GM23338 (cell line): ENCODE data around the gene CCDC150. TPM values are rescaled to one million over a fixed set of nuclear protein-coding genes. Genes with fewer than 3 reads are reported as not detected.

Experiments used
- ATAC-seq: fragments of 200-7000 bp; cut with Tn5 transposase; 3 replicates; pipeline ENCODE4 v1.9.1; 2020
- DNase-seq: peaks from one replicate; pipeline ENCODE4 v3.0.0-alpha.2; 2015; ENCODE audit warnings: low spot score
- H2AFZ ChIP-seq: fragments of 200-600 bp; sonication (generic); 2 replicates; pipeline ENCODE4 v1.8.0; 2016; ENCODE audit warnings: antibody characterized with exemption, mild to moderate bottlenecking, moderate library complexity
- H3F3A ChIP-seq: fragments of 200-600 bp; sonication (generic); replicated peaks from 2 replicates; pipeline ENCODE4 v1.8.0; 2017; ENCODE audit warnings: antibody characterized with exemption, mixed run types, low read depth
- H3K27ac ChIP-seq: fragments of 200-600 bp; sonication (generic); 2 replicates; pipeline ENCODE4 v1.6.1; 2016; ENCODE audit warnings: low read depth
- H3K27me3 ChIP-seq: fragments of 200-600 bp; sonication (generic); 2 replicates; pipeline ENCODE4 v1.8.0; 2016; ENCODE audit warnings: mild to moderate bottlenecking, mixed run types, moderate library complexity; ENCODE audit not compliant: insufficient read depth
- H3K36me3 ChIP-seq: fragments of 200-600 bp; sonication (generic); 2 replicates; pipeline ENCODE4 v1.8.0; 2016; ENCODE audit warnings: mild to moderate bottlenecking; ENCODE audit not compliant: insufficient read depth
- H3K4me1 ChIP-seq: fragments of 200-600 bp; sonication (generic); 2 replicates; pipeline ENCODE4 v1.8.0; 2016; ENCODE audit warnings: mild to moderate bottlenecking, moderate library complexity; ENCODE audit not compliant: insufficient read depth
- H3K4me2 ChIP-seq: fragments of 200-600 bp; sonication (generic); 2 replicates; pipeline ENCODE4 v1.7.1; 2017; ENCODE audit warnings: mixed run types
- H3K4me3 ChIP-seq: fragments of 200-600 bp; sonication (generic); 2 replicates; pipeline ENCODE4 v1.6.1; 2016; ENCODE audit warnings: mixed run types
- H3K79me2 ChIP-seq: fragments of 200-600 bp; sonication (generic); replicated peaks from 2 replicates; pipeline ENCODE4 v1.8.0; 2017; ENCODE audit warnings: mild to moderate bottlenecking; ENCODE audit not compliant: insufficient read depth
- H3K9me2 ChIP-seq: fragments of 200-600 bp; sonication (generic); 2 replicates; pipeline ENCODE4 v1.8.0; 2017; ENCODE audit not compliant: insufficient read depth
- H4K20me1 ChIP-seq: fragments of 200-600 bp; sonication (generic); replicated peaks from 2 replicates; pipeline ENCODE4 v1.8.0; 2017; ENCODE audit warnings: mild to moderate bottlenecking; ENCODE audit not compliant: insufficient read depth
- H3K27ac Mint-ChIP-seq: 2 replicates; pipeline ENCODE4 v1.8.0; 2020; ENCODE audit warnings: inconsistent platforms, mild to moderate bottlenecking, moderate library complexity, mixed read lengths
- H3K27me3 Mint-ChIP-seq: 3 replicates; pipeline ENCODE4 v1.8.0; 2022; ENCODE audit warnings: low read depth, mild to moderate bottlenecking, moderate library complexity, mixed read lengths, inconsistent platforms; ENCODE audit not compliant: insufficient read depth, poor library complexity
- H3K36me3 Mint-ChIP-seq: 3 replicates; pipeline ENCODE4 v1.8.0; 2021; ENCODE audit warnings: low read depth, mild to moderate bottlenecking, inconsistent platforms, moderate library complexity, mixed read lengths
- H3K4me1 Mint-ChIP-seq: 3 replicates; pipeline ENCODE4 v1.8.0; 2020; ENCODE audit warnings: mild to moderate bottlenecking, inconsistent platforms, mixed read lengths
- H3K4me3 Mint-ChIP-seq: 3 replicates; pipeline ENCODE4 v1.8.0; 2021; ENCODE audit warnings: moderate library complexity, mild to moderate bottlenecking, inconsistent platforms, mixed read lengths
- H3K9me3 Mint-ChIP-seq: 3 replicates; pipeline ENCODE4 v1.8.0; 2020; ENCODE audit warnings: moderate library complexity, mild to moderate bottlenecking, inconsistent platforms, mixed read lengths
- CREB1 ChIP-seq: fragments of 250-450 bp; sonication (Bioruptor Pico); IDR thresholded peaks from 2 replicates; pipeline ENCODE4 v1.5.0; 2020; ENCODE audit warnings: low read depth, mild to moderate bottlenecking, moderate library complexity
- EZH2phosphoT487 ChIP-seq: fragments of 200-600 bp; sonication (generic); IDR thresholded peaks from one replicate; pipeline ENCODE4 v1.8.1; 2018; ENCODE audit warnings: antibody characterized with exemption; ENCODE audit not compliant: unreplicated experiment
- JUNB ChIP-seq: IDR thresholded peaks from one replicate; pipeline ENCODE4 v1.6.1; 2016; ENCODE audit warnings: antibody characterized with exemption; ENCODE audit not compliant: unreplicated experiment
- NANOG ChIP-seq: IDR thresholded peaks from 2 replicates; pipeline ENCODE4 v1.6.1; 2016; ENCODE audit warnings: antibody characterized with exemption, borderline replicate concordance
- POLR2AphosphoS5 ChIP-seq: IDR thresholded peaks from 2 replicates; pipeline ENCODE4 v1.6.1; 2016; ENCODE audit warnings: antibody characterized with exemption, low read depth
- STAT1 ChIP-seq: IDR thresholded peaks from one replicate; pipeline ENCODE4 v1.6.1; 2016; ENCODE audit warnings: antibody characterized with exemption; ENCODE audit not compliant: unreplicated experiment
- ZNF114 ChIP-seq: fragments of 250-450 bp; sonication (Bioruptor Pico); IDR thresholded peaks from 2 replicates; pipeline ENCODE4 v1.5.0; 2020; ENCODE audit warnings: mild to moderate bottlenecking, moderate library complexity
- polyA plus RNA-seq: library from polyadenylated mRNA; unstranded; fragments of >200 nt; fragmentation: Nextera tagmentation; extraction: Ambion mirVana; gene quantifications from 2 replicates; pipeline ENCODE4 v1.2.1, GENCODE V29; 2016
- total RNA-seq: library from RNA; depleted of rRNA; stranded (reverse); fragments of >200 nt; shearing (Covaris generic); gene quantifications from 2 replicates; pipeline ENCODE4 v1.2.3, GENCODE V29; 2014
- TF ChIP-seq, protein P1 (sequence below): IDR thresholded peaks from 2 replicates; pipeline ENCODE4 v1.6.1; 2016; ENCODE audit warnings: antibody characterized with exemption
- TF ChIP-seq, protein P2 (sequence below), 2 experiments: fragments of 200-600 bp in 1 of 2; sonication (generic) in 1 of 2; conservative IDR thresholded peaks; 2 replicates each; pipeline versions ENCODE4 v1.5.1 to v1.6.1; 2016 to 2017; ENCODE audit warnings: antibody characterized with exemption in 2 of 2, low read depth in 2 of 2, mild to moderate bottlenecking in 2 of 2, moderate library complexity in 1 of 2
- TF ChIP-seq, protein P3 (sequence below): fragments of 250-450 bp; sonication (Bioruptor Pico); IDR thresholded peaks from 2 replicates; pipeline ENCODE4 v1.5.0; 2020; ENCODE audit warnings: mild to moderate bottlenecking, moderate library complexity

Gene CCDC150
- total and polyA plus RNA-seq, 2 experiments from 2014 or later: 56.3 to 68.3 TPM

DNA sequence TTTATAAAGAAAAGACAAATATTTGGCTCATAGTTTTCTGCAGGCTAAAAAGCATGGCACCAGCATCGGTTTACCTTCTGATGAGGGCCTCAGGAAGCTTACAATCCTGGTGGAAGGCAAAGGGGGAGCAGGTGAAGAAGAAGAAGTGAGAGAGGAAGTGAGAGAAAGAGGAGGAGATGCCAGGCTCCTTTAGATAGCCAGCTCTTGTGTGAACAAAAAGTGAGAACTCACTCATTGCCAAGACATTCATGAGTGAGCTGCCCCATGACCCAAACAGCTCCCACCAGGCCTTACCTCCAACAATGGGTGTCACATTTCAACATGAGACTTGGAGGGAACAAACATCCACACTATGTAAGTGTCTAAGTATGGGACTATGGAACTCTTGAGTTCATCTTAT is 14.3 kb downstream of the CCDC150 start (continued):
- TF ChIP-seq, protein P1, sequence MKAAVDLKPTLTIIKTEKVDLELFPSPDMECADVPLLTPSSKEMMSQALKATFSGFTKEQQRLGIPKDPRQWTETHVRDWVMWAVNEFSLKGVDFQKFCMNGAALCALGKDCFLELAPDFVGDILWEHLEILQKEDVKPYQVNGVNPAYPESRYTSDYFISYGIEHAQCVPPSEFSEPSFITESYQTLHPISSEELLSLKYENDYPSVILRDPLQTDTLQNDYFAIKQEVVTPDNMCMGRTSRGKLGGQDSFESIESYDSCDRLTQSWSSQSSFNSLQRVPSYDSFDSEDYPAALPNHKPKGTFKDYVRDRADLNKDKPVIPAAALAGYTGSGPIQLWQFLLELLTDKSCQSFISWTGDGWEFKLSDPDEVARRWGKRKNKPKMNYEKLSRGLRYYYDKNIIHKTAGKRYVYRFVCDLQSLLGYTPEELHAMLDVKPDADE: no peak
- TF ChIP-seq NANOG (no peak), POLR2AphosphoS5 (no peak), STAT1 (no peak), JUNB (no peak)
- TF ChIP-seq, protein P2, sequence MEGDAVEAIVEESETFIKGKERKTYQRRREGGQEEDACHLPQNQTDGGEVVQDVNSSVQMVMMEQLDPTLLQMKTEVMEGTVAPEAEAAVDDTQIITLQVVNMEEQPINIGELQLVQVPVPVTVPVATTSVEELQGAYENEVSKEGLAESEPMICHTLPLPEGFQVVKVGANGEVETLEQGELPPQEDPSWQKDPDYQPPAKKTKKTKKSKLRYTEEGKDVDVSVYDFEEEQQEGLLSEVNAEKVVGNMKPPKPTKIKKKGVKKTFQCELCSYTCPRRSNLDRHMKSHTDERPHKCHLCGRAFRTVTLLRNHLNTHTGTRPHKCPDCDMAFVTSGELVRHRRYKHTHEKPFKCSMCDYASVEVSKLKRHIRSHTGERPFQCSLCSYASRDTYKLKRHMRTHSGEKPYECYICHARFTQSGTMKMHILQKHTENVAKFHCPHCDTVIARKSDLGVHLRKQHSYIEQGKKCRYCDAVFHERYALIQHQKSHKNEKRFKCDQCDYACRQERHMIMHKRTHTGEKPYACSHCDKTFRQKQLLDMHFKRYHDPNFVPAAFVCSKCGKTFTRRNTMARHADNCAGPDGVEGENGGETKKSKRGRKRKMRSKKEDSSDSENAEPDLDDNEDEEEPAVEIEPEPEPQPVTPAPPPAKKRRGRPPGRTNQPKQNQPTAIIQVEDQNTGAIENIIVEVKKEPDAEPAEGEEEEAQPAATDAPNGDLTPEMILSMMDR (conservative IDR thresholded peaks at IDR 0.05; ENCODE audit: low read depth in 2 of 2): no peak

DNA sequence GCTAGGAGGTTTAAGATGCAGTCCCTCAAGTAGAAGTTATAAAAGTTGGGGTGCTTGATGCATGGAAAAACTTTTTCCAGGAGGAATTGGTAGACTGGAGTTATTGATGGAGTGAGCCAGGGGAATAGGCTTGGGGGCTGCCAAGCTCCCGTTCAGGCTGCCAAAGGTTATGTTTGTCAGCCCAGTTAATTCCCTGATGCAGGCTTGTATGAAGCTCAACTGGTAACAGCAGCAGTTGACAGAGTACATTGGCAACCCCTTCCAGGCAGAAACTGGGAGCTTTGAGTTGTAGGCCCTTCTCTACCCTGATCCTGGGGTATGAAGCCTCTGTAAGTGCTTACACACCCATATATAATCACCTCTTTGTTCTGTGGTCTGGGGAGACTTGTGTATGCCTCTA is 16.2 kb downstream of the CCDC150 start:
- H3K4me3 ChIP-seq: no peak overlapping the region
- H3F3A ChIP-seq: no peaks in the 10 kb centered on the region
- no peaks in the 10 kb centered on the region for H3K27me3 ChIP-seq
- H3K4me1 Mint-ChIP-seq: no peaks in the 10 kb centered on the region; the same call in 1 of the 3 replicates
- no peak overlapping the region for H3K27ac ChIP-seq
- no peaks in the 10 kb centered on the region for H3K4me1 ChIP-seq
- no peak overlapping the region for H3K4me3 Mint-ChIP-seq
- peaks cover 6% of the 10 kb centered on the region; the same call in 1 of the 2 replicates for H3K9me2 ChIP-seq
- H3K9me3 Mint-ChIP-seq: peaks cover 42% of the 10 kb centered on the region
- H3K4me2 ChIP-seq: no peak overlapping the region
- peaks cover 37% of the 10 kb centered on the region for H3K36me3 ChIP-seq
- ATAC-seq (no peak), DNase-seq (no peak)
- H3K36me3 Mint-ChIP-seq: peaks cover 68% of the 10 kb centered on the region
- peaks cover 62% of the 10 kb centered on the region for H3K79me2 ChIP-seq
- H3K27me3 Mint-ChIP-seq: peaks cover 7% of the 10 kb centered on the region
- no peak overlapping the region for H3K27ac Mint-ChIP-seq
- H4K20me1 ChIP-seq: peaks cover 7% of the 10 kb centered on the region; the same call in 1 of the 2 replicates
- no peak overlapping the region for H2AFZ ChIP-seq
- TF ChIP-seq, protein P3, sequence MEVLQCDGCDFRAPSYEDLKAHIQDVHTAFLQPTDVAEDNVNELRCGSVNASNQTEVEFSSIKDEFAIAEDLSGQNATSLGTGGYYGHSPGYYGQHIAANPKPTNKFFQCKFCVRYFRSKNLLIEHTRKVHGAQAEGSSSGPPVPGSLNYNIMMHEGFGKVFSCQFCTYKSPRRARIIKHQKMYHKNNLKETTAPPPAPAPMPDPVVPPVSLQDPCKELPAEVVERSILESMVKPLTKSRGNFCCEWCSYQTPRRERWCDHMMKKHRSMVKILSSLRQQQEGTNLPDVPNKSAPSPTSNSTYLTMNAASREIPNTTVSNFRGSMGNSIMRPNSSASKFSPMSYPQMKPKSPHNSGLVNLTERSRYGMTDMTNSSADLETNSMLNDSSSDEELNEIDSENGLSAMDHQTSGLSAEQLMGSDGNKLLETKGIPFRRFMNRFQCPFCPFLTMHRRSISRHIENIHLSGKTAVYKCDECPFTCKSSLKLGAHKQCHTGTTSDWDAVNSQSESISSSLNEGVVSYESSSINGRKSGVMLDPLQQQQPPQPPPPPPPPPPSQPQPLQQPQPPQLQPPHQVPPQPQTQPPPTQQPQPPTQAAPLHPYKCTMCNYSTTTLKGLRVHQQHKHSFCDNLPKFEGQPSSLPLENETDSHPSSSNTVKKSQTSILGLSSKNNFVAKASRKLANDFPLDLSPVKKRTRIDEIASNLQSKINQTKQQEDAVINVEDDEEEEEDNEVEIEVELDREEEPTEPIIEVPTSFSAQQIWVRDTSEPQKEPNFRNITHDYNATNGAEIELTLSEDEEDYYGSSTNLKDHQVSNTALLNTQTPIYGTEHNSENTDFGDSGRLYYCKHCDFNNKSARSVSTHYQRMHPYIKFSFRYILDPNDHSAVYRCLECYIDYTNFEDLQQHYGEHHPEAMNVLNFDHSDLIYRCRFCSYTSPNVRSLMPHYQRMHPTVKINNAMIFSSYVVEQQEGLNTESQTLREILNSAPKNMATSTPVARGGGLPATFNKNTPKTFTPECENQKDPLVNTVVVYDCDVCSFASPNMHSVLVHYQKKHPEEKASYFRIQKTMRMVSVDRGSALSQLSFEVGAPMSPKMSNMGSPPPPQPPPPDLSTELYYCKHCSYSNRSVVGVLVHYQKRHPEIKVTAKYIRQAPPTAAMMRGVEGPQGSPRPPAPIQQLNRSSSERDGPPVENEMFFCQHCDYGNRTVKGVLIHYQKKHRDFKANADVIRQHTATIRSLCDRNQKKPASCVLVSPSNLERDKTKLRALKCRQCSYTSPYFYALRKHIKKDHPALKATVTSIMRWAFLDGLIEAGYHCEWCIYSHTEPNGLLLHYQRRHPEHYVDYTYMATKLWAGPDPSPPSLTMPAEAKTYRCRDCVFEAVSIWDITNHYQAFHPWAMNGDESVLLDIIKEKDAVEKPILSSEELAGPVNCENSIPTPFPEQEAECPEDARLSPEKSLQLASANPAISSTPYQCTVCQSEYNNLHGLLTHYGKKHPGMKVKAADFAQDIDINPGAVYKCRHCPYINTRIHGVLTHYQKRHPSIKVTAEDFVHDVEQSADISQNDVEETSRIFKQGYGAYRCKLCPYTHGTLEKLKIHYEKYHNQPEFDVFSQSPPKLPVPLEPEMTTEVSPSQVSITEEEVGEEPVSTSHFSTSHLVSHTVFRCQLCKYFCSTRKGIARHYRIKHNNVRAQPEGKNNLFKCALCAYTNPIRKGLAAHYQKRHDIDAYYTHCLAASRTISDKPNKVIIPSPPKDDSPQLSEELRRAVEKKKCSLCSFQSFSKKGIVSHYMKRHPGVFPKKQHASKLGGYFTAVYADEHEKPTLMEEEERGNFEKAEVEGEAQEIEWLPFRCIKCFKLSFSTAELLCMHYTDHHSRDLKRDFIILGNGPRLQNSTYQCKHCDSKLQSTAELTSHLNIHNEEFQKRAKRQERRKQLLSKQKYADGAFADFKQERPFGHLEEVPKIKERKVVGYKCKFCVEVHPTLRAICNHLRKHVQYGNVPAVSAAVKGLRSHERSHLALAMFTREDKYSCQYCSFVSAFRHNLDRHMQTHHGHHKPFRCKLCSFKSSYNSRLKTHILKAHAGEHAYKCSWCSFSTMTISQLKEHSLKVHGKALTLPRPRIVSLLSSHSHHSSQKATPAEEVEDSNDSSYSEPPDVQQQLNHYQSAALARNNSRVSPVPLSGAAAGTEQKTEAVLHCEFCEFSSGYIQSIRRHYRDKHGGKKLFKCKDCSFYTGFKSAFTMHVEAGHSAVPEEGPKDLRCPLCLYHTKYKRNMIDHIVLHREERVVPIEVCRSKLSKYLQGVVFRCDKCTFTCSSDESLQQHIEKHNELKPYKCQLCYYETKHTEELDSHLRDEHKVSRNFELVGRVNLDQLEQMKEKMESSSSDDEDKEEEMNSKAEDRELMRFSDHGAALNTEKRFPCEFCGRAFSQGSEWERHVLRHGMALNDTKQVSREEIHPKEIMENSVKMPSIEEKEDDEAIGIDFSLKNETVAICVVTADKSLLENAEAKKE: no peak
- TF ChIP-seq NANOG (no peak), CREB1 (no peak), JUNB (no peak), ZNF114 (CRISPR knock-in tag) (no peak), POLR2AphosphoS5 (no peak), EZH2phosphoT487 (no peak)
- TF ChIP-seq, protein P2 (conservative IDR thresholded peaks at IDR 0.05; ENCODE audit: low read depth in 2 of 2): no peak
